GM18858 (cell line): ENCODE measurements around the gene P2RY2.

Experiments used
- ATAC-seq: cut with Tn5 transposase; IDR thresholded peaks from one replicate; pipeline ENCODE4 v1.9.1; 2021; ENCODE audit not compliant: unreplicated experiment

The P2RY2 gene

DNA sequence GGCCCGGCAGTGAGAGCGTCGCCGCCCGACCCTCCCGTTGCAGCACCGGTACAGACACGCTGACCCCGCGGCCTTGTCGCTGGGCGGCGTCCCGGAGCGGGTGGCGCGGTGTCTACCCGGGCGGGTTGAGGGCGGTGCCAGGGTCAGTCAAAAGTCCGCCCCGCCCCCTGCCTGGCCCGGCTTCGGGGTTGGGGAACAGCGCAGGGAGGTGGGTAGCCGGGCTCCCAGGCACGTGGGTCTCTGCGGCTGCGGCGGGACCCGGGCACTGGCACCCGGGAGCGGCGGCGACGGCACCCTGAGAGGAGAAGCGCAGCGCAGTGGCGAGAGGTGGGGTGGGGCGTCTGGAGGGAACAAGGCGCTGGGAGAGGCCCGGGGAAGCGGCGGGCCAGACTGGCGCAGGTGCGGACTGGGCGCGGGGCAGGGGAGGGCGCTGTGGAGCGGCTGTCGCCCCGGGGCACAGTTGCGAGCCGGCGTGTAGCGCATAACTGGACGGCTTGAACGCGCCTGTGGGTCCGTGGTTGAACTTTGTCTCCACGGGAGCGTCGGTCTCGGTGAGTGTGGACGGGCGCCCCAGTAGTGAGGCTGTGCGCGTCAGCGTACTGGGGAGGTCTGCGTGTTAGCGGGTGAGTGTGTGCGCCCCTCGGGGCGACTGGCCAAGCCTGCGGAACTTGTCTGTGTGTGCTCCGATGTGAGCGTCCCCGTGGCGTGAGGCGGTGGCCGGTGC lies at the start of gene P2RY2:
Gene P2RY2 (plus strand): TSS at position 176 of the 724 bp plus-strand sequence. CDS start 15,879 bp downstream, outside the sequence.
- ATAC-seq = no peak

DNA sequence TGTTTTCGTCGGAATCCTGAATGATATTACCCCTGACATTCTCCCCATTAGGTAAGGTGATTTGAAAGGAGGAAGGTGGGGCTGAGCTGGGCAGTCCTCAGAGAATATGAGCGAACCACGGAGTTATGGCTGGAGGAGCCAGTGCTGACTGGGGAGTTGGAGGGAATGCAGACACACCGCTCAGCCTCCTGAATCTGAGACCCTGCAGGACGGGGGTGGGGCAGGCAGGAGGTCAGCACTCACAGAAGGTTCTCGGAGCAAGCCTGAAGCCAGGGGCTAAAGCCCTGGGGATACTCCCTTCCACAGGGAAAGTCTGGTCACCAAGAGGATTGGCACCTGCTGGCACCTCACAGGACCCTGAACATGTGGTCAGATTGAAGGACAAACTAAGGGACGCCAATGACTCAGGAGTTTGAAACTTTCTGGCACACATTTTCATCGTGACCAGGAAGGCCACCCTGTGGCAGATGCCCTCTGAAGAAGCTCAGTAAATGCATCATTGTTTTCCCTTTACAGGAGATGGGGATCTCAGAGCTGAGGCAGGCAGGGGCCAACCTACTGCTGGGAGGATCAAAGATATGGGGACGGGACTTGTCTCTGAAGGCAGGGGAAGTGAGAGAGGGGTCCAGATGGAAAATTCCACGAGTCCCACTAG lies 49.0 kb upstream of the P2RY2 start:
- ATAC-seq = no peak

DNA sequence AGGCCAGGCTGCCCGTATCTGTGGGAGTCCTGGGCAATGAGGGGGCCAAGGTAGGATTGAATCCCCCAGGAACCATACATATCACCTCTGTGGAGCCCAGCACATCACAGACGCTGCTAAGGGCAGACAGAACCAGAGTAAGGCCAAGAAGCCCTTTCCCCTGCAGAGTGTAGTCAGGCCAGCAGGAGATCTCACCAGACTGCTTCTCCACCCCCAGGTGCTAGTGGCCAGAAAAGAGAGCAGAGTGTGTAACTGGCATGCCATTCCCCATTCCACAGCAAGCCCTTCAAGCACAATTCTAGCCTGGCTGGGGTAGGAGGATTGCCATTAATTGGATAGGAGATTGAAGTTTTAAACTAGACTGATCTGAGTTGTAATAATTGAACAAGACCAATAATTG lies 47.9 kb upstream of the P2RY2 start:
- ATAC-seq = no peak

DNA sequence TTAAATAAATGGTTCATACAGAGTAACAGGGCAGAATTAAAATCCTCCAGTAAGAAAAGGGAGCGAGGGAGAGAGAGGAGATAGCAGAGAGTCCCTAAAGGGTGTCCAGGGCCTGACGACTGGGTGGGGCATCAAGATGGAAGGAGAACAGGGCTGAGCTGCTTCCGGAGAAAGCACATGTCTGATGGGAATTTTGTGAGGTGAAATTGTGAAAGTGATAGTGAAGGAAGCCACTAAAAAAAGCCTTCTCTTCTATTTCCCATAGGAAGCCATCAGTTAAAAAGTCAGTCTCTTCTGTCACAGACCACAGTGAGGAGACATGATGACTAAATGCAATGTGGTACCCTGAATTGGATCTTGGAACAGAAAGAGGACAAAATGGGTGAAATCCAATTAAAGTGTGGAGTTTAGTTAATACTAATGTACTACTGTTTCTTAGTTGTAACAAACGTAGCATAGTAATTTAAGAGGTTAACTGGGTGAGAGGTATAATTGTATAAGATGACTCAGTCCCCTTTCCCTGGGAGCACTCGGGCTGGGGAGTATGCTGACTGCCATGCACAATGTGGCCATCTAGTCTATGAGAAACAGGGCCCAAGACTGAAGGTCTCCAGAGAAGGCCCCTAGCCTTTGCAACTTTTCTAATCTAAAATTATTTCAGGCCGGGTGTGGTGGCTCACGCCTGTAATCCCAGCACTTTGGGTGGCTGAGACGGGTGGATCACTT lies 46.5 kb upstream of the P2RY2 start:
- no peak for ATAC-seq

DNA sequence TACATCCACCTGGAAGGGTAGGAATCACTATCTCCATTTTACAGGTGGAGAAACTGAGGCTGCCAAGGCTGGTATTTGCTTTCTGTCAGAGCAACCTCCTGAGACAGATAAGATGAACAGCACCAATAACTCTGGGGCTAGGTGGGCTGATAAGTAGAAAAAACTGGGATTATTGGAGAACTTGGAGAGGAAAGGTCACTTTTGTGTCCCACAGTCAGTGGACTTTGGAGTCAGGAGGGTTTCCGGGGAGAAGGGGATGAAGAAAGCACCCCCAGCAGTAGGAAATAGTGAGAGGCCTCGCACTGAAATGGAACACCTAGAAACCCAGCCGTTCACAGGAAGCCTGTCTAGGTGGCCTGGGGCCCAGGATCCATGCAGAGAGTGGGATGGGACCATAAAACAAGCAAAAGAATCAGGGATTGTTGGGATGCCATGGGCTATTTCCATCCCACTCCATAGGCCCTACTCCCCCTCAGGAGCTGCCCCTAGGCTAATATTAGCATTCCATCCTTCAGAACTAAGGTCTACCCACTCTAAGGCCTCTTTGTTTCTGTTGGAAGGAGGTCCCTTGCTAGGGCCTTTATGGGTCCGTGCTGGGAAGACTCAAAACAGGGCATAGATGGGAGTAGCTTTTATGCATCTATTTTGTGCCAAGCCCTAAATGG lies 45.0 kb upstream of the P2RY2 start:
- ATAC-seq = no peak

DNA sequence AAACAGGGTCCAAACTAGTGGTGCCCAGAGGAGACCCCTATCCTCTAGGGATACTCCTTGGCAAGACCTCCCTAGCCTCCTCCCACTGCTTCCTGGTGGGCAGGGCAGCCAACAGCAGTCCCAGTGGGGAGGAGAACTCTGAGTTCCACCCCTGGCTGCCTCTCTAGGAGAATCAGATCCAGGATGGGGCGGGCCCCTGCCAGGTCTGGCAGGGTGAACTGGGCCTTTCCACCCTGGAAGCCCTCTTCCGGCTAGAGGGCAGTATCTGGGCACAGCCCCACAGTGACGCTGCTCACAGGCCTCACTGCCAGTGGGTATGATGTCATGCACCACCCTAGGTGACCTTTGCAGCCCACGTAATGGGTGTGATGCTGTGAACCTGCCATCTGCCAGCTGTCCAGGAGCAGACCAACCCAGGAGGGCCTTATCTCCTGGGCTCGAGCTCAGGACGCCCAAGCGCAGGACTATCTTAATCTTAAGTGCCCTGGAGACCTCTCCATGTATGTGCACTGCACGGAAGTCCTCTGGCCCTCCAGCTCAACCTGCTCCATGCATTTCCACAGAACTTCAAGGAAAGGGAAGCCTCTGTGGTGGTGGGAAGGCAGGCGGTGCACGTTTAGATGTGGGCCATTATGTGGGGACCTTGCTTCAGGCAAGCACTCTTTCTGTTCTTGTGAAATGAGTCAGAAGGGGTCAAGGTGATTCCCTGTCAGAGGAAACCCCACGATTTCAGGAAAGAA lies 44.2 kb upstream of the P2RY2 start:
- no peak for ATAC-seq

DNA sequence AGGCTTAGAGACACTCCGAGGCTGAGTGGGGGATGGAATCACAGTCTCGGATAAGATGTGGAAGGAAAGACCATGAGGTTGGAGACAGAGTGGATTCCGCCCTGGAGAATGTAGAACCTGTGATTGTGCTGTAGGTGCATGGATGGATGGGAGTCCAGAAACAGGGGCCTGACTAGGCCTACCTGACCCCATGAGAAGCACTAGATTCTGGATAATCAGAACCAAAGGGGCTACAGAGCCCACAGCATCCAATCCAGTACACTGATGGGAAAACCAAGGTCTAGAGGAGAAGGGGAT lies 43.6 kb upstream of the P2RY2 start:
- ATAC-seq = no peak

DNA sequence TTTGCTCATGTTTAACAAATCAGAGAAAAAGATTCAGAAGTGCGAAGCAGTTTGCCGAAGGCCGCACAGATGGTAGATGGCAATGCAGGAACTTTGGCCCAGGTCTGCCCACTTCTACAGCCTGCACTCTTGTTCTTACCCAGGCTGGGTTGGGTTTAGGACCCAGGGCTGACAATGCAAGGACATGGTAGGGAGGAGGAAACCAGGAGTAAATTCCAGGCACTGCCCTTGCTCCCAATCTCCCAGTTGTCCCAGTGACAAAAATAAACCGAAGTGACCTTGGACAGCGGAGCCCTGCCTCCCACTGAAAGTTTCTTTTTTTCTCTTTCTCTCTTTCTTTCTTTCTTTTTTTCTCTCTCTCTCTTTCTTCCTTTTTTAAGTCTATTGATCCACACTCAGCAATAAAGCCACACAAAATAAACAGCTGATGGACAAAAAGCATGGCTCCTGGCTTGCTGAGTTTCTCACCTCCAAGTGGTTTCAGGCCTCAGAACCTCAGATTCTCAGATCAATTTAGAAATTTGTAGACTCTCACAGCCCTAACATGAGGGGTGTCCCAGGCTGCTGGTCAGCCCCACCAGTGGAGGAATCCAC lies 42.4 kb upstream of the P2RY2 start:
- ATAC-seq = no peak

DNA sequence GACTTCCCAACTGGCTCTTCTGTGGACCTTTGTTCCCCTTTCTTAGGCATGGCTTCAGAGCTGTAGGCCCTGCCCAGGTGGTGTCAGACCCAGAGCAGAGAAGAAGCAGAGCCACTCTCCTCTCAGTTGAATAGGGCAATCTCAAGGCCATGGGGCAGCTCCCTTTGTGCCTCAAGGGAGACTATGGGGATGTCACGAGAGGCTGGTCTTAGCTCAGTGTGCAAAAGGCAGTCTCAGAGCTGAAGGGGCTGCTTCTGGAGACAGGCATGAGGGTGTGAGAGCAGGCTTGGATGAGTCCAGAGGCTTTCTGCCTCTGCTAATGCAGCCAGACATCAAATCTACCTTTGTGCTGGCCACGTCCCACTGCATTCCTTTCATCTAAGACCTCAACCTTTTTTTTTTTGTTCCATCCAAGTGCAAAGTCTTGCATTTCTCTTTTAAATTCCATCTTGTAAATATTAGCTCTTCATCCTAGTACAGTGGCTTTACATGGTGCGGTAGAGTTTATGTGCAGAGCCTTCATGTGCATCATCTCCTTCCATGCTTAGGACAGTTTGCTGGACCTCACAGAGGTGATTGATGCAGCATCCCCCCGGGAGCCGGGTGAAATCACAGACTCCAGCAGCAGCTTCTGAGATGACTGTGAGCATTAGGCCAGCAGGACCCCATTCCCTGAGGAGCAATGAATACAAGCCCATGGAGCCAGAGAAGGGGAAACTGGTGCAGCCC lies 41.8 kb upstream of the P2RY2 start:
- no peak for ATAC-seq

DNA sequence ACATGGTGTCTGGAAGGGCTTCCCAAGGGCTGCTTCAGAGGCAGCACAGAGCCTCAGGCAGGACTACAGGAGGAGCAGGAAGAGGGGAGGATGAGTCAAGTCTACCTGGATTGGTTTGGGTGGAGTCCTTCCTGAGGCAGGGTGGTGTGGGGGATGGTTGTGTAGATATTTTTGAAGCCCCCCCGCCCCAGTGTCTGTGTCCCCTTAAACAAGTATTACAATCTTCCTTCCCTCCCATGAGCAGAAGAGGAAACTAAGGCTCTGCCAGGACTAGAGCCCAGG lies 41.3 kb upstream of the P2RY2 start:
- no peak for ATAC-seq

DNA sequence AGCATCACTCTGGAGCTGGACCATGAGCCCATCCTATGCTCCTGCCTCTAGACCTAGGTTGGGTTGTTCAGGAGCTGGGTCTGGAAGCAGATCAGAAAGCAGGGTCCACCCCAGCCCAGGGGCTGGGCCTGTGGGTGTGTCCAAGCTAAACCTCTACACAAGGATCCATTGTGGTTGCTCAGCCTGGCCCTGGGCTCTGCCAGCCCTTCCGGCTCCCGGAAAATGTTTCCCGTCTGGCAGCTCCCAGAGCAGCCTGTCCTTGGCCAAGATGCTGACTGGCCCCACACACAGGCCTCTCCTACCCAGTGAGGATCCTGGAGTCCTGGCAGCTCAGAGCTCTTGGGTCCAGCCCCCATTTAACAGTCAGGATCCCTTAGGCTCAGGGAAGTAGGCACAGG lies 40.7 kb upstream of the P2RY2 start:
- ATAC-seq = no peak

DNA sequence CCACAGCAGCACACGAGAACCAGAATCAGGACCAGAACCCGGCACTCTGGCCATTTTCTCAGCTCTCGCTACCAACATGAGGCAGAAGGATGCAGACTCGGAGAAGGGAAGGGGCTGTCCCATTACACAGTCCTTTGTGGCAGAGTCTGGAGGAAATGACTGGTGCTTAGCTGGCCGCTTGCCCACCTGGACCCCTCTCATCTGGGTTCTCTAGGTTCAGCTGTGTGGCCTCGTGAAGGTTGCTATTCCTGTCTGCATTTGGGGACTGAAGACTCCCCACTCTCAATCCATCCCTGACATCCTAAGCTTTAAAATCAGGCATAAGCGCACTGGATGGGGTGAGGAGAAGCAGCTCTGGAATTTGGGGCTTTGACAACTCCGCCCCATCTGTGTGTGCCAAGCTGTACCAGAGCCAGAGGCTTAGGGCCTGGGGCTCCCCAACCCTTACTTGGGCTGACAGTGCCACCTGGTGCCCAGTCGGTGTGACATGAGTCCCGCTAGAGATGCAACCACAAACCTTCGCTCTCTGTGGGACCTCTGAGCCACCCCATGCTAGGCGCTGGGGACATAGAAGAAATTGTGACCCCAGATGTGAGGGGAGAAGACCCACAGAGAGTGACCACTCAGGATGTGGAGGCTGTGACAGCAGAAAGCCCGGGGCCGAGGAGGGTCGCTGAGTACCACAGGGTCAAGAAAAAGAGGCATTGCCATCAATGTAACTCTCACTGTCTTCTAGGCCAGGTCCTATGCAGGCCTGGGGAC lies 40.1 kb upstream of the P2RY2 start:
- ATAC-seq = no peak

DNA sequence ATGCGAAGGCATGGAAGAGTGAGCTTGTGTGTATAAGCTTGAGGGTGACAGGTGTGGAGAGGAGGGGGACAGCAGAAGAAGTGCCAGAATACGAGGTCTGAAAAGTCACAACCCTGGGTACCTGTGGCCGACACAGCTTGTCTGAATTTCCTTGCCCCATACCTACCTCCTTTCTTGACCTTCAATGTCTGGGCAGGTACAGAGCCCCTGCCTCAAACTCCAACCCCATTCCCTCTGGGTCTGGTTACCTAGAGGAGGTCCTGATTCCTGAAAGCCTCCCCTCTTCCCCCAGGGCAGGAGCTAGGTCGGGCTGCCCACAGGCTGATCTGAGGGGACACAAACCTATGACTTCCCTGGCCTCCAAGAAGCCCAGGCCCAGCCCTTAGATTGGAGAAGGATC lies 39.4 kb upstream of the P2RY2 start:
- ATAC-seq = no peak

DNA sequence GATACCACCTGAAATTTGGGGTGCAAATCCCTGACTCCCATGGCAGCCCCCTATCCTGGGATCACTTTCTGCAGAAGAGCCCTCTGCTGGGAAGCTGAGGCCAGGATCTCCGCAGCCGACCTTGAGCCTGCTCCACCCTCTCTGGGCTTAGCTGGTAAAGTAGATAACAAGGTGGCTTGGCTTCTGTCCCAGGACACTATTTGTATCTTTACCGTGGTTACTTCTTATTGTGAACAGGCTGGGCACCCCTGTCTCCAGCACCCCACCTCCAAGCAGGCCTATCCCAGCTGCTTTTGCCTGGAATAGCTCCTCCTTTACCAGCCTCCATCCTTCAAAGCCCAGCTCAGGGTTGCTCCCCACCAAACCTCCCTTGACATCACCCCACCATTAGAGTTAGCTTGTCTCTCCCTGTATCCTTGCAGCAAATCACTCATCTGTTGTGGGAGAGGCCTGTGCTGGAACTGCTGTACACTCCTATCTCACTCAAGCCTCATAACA lies 35.2 kb upstream of the P2RY2 start:
- no peak for ATAC-seq

DNA sequence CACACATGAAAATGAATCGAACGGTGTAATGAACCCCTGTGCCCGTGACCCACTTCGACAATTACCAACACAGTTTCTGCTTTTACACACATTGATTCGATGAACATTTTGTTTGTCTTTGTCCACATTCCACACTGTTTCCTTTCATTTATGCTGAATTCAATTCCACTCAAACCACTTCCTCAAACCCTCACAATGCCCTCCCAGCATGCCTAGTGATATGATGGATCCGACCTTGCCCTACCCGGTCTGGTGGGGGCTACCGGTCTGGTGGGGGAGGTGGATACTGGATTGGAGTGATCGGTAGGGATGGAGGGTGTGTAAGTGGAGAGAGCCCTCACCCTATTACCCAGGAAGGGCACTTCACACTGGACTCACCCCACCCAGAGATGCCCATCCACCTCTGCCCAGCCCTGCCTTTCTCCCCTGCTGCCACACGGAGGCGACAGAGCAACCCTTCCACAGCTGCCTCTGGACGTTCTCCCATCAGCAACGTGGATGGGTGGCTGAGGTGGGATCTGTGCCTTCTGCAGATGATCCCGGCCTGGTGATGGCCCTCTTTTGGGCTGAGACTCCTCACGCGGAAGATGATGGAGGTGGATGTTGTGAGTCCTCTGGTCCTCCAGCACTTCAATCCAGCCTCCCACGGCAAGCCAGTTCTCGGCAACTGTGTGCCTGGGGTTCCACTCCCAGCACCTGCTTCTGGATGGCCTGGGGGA lies 33.0 kb upstream of the P2RY2 start:
- ATAC-seq = no peak

DNA sequence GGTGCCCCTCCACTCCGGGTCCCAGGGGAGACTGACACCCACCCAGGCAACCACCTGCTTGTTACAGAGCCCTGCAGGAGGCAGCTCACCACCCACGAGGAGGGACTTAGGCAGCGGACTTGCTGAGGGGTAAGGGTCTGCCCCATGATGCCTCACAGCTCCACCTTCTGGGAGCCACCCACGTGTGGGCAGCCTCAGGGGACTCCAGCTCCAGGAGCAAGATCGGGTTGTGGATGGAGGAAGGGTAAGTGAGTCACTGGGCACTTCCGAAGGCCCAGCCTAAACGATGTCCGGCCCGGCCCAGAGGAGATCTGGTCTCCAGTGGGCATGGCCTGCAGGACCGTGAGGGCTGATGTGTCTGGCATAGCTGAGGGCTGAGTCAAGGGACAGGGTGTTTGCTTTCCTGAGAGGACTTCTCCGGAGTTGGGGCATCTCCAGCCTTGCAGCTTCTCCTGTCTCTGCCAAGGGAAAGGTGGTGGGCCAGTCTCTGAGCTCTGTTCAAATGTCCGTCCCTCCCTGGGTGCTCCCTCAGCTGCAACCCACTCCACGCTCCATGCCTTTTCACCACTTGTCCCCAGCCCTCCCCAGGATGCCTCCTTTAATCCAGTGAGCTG lies 32.3 kb upstream of the P2RY2 start:
- no peak for ATAC-seq

DNA sequence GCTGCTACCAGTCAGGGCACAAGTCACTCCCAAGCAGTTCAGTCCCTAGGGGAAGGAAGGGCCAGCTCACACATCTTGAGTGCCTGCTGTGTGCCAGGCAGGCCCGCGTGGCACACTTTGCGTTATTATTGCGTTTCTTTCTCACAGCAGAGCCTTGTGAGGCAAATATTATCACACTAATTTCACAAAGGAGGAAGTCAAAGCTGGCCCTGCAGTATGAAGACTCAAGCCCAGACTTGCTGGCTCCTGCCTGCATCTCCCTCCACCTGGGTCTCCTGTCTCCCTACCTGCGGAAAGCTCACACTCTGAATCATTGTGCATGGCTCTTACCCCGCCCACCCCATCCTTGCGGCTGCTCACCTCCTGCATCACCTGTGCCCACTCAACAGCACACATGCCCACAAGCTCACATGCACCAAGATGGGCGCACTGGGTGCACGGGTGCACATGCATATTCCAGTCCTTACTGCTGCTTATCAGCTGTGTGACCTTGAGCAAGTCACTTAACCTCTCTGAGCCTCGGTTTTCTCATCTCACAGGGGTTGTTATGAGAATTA lies 31.7 kb upstream of the P2RY2 start:
- no peak for ATAC-seq

DNA sequence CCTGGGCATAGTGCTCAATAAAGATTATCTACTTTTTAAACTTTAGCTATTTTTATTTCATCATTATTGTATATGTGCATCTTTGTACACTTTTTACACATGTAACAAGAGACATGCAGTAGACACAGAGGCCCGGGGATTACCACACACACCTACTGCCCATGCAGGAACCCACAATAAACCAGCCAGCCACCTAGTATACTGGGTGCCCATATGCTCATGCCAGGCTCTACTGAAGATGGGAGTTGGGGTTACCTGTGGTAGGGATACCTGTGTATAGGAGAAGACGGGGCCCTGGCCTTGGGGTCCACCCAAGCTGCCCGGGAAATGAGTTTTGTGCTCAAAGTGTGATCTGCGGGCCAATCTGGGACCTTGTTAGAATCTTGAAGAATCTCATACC lies 31.2 kb upstream of the P2RY2 start:
- no peak for ATAC-seq
